HepG2 (cell line): ENCODE results near the gene HS2ST1.

Source experiments
- CTCF ChIP-seq: sonication (generic); formaldehyde crosslinking; IDR thresholded peaks from 2 replicates; pipeline ENCODE4 v1.5.0; 2020; ENCODE audit warnings: mild to moderate bottlenecking, missing genetic modification reagents, moderate library complexity
- EP300 ChIP-seq, 3 experiments: sonication (generic) in 1 of 3; formaldehyde crosslinking in 1 of 3; IDR thresholded peaks; 2 replicates each; pipeline versions ENCODE4 v1.5.1 to v1.6.1; 2011 to 2020; ENCODE audit warnings: low read depth in 2 of 3, low read length in 2 of 3, borderline replicate concordance in 1 of 3, improper control_type of control experiment in 1 of 3, mild to moderate bottlenecking in 1 of 3, missing genetic modification reagents in 1 of 3, moderate library complexity in 1 of 3
- JUN ChIP-seq: sonication (generic); formaldehyde crosslinking; IDR thresholded peaks from 2 replicates; pipeline ENCODE4 v1.4.0; 2020; ENCODE audit warnings: mild to moderate bottlenecking, missing genetic modification reagents
- PATZ1 ChIP-seq: sonication (generic); formaldehyde crosslinking; IDR thresholded peaks from 2 replicates; pipeline ENCODE4 v1.4.0; 2020; ENCODE audit warnings: missing genetic modification reagents
- PHB2 ChIP-seq: fragments of 450-650 bp; IDR thresholded peaks from 2 replicates; pipeline ENCODE4 v1.6.1; 2018; ENCODE audit not compliant: partially characterized antibody
- RARG ChIP-seq: sonication (generic); formaldehyde crosslinking; IDR thresholded peaks from 2 replicates; pipeline ENCODE4 v1.4.0; 2020; ENCODE audit warnings: low read depth, mild to moderate bottlenecking, missing genetic modification reagents
- RBM22 ChIP-seq: fragments of 200-400 bp; formaldehyde crosslinking; optimal IDR thresholded peaks from 2 replicates; pipeline ENCODE3; 2017; ENCODE audit warnings: mild to moderate bottlenecking, low read length, moderate library complexity
- RERE ChIP-seq: IDR thresholded peaks from 2 replicates; pipeline ENCODE4 v1.6.1; 2016; ENCODE audit warnings: low read depth, missing genetic modification reagents, missing compliant biosample characterization
- SRF ChIP-seq: IDR thresholded peaks from 2 replicates; pipeline ENCODE4 v1.6.1; 2011; ENCODE audit warnings: mild to moderate bottlenecking, low read depth, low read length, moderate library complexity
- ZNF274 ChIP-seq: sonication (generic); formaldehyde crosslinking; IDR thresholded peaks from 2 replicates; pipeline ENCODE4 v1.5.1; 2020; ENCODE audit warnings: mild to moderate bottlenecking, missing genetic modification reagents
- ZNF292 ChIP-seq: sonication (generic); formaldehyde crosslinking; IDR thresholded peaks from 2 replicates; pipeline ENCODE4 v1.8.1; 2022; ENCODE audit warnings: mild to moderate bottlenecking, low read depth, missing genetic modification reagents, borderline replicate concordance
- ZNF318 ChIP-seq: sonication (generic); formaldehyde crosslinking; IDR thresholded peaks from 2 replicates; pipeline ENCODE4 v1.4.0; 2020; ENCODE audit warnings: mild to moderate bottlenecking, missing genetic modification reagents

- no peak for TF ChIP-seq RERE (CRISPR knock-in tag)
- TF ChIP-seq PHB2, result no peak
- TF ChIP-seq SRF, result no peak
- TF ChIP-seq ZNF318 (CRISPR knock-in tag), result no peak
- TF ChIP-seq CTCF (CRISPR knock-in tag), result no peak
- no peak for TF ChIP-seq ZNF274
- TF ChIP-seq PATZ1 (CRISPR knock-in tag), result no peak
- TF ChIP-seq RARG, result no peak
- no peak for TF ChIP-seq EP300 (IDR thresholded peaks at IDR 0.05; ENCODE audit: low read depth in 2 of 2, low read length in 2 of 2)
- no peak for TF ChIP-seq EP300 (CRISPR knock-in tag; IDR thresholded peaks at IDR 0.05; ENCODE audit: borderline replicate concordance)
- no peak for TF ChIP-seq ZNF292
- TF ChIP-seq JUN (CRISPR knock-in tag), result no peak
- no peak for TF ChIP-seq RBM22
These were observed 177.0 kb downstream of the HS2ST1 start for GRCh38 chr1:87091425-87091824.
